ENCODE results near the gene CXCL13. TPM values are rescaled to one million over a fixed set of nuclear protein-coding genes. Genes with fewer than 3 reads are reported as not detected.

CXCL13 gene
- polyA plus RNA-seq, 2 of the 4 experiments (the other 2 are of a cell fraction): not detected

GRCh38 chr4:77624213-77624612 lies 18.6 kb downstream of the CXCL13 start:
- Histone ChIP-seq H3K27ac (no peak overlapping the region), H3K9me3 (no peaks in the 10 kb centered on the region), H3K4me3 (no peak overlapping the region), H3K4me1 (no peaks in the 10 kb centered on the region), H3K4me2 (no peak overlapping the region)
- no peak for ATAC-seq
- DNase-seq (ENCODE audit: low read depth in 1 of 2, low spot score in 1 of 2): no peak
- POLR2A ChIA-PET: no interaction called here
- CTCF ChIA-PET: interaction anchor here (0.6 kb wide), 1 partner anchor 227 kb away, joined by 3 read pairs; no protein-coding TSS in a partner anchor
- 71% methylated on average over 4 of the region's 4 CpGs for WGBS (ENCODE audit: missing lambda C conversion rate)
- FAIRE-seq: no peak
- no peak for TF ChIP-seq MAFK (IDR thresholded peaks at IDR 0.05; ENCODE audit: partially characterized antibody)
- TF ChIP-seq CBX8 (IDR thresholded peaks at IDR 0.05): no peak
- TF ChIP-seq EHF (CRISPR knock-in tag; IDR thresholded peaks at IDR 0.05): no peak
- no peak for TF ChIP-seq GATA3 (IDR thresholded peaks at IDR 0.05; ENCODE audit: borderline replicate concordance)
- no peak for TF ChIP-seq SREBF2 (IDR thresholded peaks at IDR 0.05)

- Histone ChIP-seq H3K27ac (no peak overlapping the region), H3K9me3 (no peaks in the 10 kb centered on the region), H3K4me1 (no peaks in the 10 kb centered on the region), H3K4me2 (no peak overlapping the region), H3K4me3 (no peak overlapping the region)
- ChIA-PET CTCF (no interaction called here), POLR2A (no interaction called here)
- WGBS (ENCODE audit: missing lambda C conversion rate): 67% methylated on average over 5 of the region's 5 CpGs
- no peak for TF ChIP-seq CBX8 (IDR thresholded peaks at IDR 0.05)
- TF ChIP-seq POLR2A (IDR thresholded peaks at IDR 0.05; ENCODE audit: low read length): no peak
- no peak for TF ChIP-seq CBX2 (IDR thresholded peaks at IDR 0.05; ENCODE audit: borderline replicate concordance, low read depth)
- ATAC-seq (no peak), FAIRE-seq (no peak), DNase-seq (ENCODE audit: low read depth in 1 of 2, low spot score in 1 of 2) (no peak)
These were observed 19.9 kb downstream of the CXCL13 start for GRCh38 chr4:77625485-77625884.

- Histone ChIP-seq H3K27ac (no peak overlapping the region), H3K9me3 (no peaks in the 10 kb centered on the region), H3K4me1 (no peaks in the 10 kb centered on the region), H3K4me2 (no peak overlapping the region), H3K4me3 (no peak overlapping the region)
- POLR2A ChIA-PET: no interaction called here
- no peak for DNase-seq (ENCODE audit: low read depth in 1 of 2, low spot score in 1 of 2)
- CTCF ChIA-PET: interaction anchor here (1.5 kb wide), 2 partner anchors 10 to 12 kb away, joined by 3 to 8 read pairs; no protein-coding TSS in a partner anchor
- no peak for ATAC-seq
- TF ChIP-seq ATOH8 (CRISPR knock-in tag; IDR thresholded peaks at IDR 0.05; ENCODE audit: low read depth) (no peak), RCOR1 (IDR thresholded peaks at IDR 0.05; ENCODE audit: low read depth, low read length) (no peak), HDAC2 (IDR thresholded peaks at IDR 0.05) (no peak), GATA3 (IDR thresholded peaks at IDR 0.05; ENCODE audit: borderline replicate concordance) (no peak), CTCF (IDR thresholded peaks at IDR 0.05) (no peak), CHD4 (IDR thresholded peaks at IDR 0.05; ENCODE audit: borderline replicate concordance) (no peak)
- TF ChIP-seq, protein P1, sequence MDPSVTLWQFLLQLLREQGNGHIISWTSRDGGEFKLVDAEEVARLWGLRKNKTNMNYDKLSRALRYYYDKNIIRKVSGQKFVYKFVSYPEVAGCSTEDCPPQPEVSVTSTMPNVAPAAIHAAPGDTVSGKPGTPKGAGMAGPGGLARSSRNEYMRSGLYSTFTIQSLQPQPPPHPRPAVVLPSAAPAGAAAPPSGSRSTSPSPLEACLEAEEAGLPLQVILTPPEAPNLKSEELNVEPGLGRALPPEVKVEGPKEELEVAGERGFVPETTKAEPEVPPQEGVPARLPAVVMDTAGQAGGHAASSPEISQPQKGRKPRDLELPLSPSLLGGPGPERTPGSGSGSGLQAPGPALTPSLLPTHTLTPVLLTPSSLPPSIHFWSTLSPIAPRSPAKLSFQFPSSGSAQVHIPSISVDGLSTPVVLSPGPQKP (IDR thresholded peaks at IDR 0.05; ENCODE audit: low read depth, low read length): no peak
- FAIRE-seq: no peak
- WGBS (ENCODE audit: missing lambda C conversion rate): 81% methylated on average over 2 of the region's 2 CpGs
These were observed 24.3 kb downstream of the CXCL13 start for GRCh38 chr4:77629885-77630284.

DNA sequence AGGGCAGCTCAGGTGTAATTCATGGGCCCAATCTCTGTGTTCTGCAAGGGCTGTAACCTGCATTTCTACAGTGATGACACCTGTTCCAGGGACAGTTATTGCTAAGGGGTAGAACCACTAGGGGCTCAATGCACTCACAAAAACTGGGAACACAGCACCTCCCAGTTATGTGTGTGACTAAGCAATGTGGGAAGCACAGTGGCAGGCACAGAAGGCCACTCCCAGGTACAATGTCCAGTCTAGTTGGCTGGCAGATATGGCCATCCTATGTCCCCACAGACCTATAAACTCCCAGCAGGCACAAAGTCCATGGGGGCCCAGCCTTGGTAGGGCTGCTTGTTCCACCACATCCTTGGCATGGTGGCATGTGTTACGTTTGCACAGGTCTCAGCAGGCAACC lies 25.7 kb downstream of the CXCL13 start:
- WGBS (ENCODE audit: missing lambda C conversion rate): 80% methylated on average over 1 of the region's 1 CpG
- ATAC-seq (no peak), DNase-seq (ENCODE audit: low read depth in 1 of 2, low spot score in 1 of 2) (no peak), FAIRE-seq (no peak)
- ChIA-PET POLR2A (no interaction called here), CTCF (interaction anchor here (1.7 kb wide), 1 partner anchor 10 kb away, joined by 4 read pairs; no protein-coding TSS in a partner anchor)
- Histone ChIP-seq H3K9me3 (no peaks in the 10 kb centered on the region), H3K4me3 (no peak overlapping the region), H3K27ac (no peak overlapping the region), H3K4me2 (no peak overlapping the region), H3K4me1 (peaks cover 3% of the 10 kb centered on the region; the same call in 2 of the 3 replicates)
- no peak for TF ChIP-seq RFX5 (IDR thresholded peaks at IDR 0.05)

Measured in A549 (cell line).